NCI-H2196 treated with DMSO at 0.1 percent for 48 hours (cell line): Measurements from ENCODE around the gene SIPA1L3.

Source experiments
- DNase-seq: peaks from one replicate; lab custom pipeline; 2025; ENCODE audit not compliant: unreplicated experiment; lab: John Stamatoyannopoulos, UW

The SIPA1L3 gene

DNA sequence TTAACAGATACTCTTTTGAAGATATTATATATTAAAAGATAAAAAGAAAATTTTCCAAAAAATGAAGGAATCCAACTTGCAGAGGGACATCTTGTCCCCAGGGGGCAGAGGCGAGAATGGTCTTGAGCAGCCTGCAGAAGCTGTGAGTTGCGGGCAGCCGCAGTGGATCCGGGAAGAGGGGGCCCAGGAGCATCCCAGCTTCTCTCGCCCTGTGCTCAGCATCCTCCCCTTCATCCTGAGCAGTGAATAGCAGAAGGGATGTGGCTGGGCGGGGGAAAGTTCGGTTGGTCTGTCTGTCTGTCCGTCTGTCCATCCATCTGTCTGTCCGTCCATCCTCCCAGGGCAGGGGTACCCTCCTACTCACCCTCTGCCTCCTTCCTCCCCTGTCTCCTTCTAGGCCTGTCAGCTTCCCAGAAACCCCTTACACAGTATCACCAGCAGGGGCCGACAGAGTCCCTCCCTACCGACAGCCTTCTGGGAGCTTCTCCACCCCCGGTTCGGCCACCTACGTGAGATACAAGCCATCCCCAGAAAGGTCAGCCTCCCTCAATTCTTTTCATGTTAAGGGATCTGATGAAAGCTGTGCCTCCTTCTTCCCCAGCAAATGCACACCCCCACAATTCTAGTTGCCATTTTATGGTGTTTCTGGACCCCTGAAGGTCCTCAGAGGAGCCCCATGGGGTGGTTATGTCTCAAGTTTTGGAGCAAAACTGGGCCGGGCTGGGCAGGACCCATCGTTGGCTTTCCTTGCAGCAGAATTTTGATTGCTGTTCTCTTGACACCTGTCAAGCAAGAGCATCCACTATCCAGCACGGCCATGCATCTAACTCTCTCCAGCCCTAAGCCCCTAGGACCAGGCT, 235.4 kb downstream of the SIPA1L3 start:
- DNase-seq, result peak; percentile 48

DNA sequence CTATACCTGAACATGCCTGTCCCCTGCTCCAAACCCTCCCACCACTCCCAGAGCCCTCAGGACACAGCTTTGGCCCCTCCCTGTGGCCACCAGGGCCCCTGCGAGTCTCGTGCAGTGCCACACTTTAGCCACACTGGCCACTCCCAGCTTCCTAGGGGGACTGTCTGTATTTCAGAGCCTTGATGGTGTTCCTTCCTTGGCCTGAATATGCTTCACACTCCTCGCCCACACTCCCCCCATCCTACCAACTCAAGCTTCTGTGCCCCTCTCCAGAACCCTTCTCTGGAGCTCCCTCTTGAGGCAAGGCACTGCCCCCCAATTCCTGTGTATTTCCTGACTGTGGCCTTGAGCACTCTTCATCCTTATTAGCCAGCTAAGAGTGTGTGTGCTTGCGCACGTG, 236.8 kb downstream of the SIPA1L3 start:
- no peak for DNase-seq

DNA sequence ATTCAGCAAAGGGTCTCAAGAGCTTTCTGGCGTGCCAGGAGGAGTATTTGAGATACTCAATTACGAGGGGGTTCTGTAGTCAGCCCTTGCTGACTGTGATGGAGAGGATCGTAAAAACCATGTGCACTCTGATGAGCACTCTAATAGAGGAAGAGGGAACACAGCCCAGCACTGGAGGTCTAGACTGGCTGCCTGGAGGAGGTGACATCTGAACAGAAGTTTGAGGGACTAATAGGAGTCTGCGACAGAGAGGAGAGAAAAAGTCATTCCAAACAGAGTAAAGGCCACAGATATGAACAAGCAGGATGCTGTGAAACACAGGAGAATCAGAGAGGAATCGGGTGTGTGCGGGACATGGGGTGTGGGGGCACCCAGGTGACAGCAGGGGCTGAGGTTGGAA, 237.7 kb downstream of the SIPA1L3 start:
- no peak for DNase-seq

DNA sequence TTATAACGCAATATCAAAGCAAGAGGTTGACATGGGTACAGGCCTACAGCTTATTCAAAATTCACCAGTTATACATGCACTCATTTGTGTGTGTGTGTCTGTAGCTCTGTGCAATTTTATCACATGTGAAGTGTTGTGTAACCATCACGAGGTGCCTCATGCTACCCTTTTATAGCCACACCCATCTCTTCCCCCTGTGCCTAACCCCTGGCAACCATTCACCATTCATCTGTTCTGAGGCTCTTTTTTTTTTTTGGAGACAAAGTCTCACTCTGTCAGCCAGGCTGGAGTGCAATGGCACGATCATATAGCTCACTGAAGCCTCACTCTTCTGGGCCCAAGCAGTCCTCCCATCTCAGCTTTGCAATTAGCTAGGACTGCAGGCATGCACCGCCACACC, 238.6 kb downstream of the SIPA1L3 start:
- DNase-seq, result no peak

DNA sequence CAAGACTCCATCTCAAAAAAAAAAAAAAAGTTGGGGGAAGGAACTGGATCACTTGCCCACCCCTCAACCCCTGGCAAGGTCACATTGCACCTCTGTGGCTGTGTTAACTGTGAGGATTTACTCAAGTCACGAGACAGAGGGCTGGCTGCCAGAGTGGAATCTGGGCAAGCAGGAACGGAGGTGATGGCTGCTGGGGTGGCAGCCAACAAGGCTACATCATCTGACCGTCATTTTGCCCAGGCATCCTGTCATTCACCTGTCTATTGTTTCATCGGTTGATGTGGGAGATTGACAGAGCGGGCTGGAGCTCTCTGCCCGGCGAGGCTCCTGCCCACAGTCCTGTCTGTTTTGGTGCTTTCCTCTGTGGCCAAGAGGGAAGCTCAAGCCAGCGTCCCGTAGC, 241.3 kb downstream of the SIPA1L3 start:
- no peak for DNase-seq

DNA sequence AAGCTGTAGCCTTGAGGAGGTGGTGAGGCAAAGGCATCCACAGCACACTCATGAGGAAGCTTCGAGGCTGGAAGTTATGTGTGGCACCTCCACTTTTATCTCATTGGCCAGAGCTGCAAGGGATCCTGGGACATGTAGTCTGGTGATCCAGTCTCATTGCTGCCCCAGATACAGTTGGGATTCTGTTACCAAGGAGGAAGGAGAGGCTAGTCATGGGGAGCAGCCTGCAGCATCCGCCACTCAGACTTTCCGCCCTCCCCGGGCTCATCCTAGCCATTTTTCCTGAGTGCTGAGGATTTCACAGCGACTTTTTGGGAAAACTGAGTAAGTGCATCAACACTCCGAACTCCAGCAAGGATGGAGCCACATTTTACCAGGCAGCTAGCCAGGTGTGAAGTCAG, 242.7 kb downstream of the SIPA1L3 start:
- DNase-seq, result no peak

DNA sequence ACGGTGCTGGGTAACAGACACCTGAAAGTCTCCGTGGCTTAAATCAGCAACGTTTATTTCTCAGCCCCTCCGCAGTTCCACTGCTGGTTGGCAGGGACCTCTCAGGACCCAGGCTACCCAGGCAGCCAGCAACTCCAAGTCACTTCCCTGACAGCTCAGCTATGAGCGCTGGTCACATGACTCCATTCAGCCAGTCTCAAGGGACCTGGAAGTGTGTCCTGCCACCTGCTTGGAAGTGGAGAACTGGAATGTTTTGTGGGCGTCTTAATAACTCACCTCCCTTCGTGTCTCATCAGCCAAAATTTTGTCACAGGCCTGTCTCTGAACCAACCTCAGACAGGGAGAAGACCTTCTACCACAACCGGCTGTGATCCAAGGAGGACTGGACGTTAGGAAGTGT, 244.2 kb downstream of the SIPA1L3 start:
- DNase-seq, result no peak

DNA sequence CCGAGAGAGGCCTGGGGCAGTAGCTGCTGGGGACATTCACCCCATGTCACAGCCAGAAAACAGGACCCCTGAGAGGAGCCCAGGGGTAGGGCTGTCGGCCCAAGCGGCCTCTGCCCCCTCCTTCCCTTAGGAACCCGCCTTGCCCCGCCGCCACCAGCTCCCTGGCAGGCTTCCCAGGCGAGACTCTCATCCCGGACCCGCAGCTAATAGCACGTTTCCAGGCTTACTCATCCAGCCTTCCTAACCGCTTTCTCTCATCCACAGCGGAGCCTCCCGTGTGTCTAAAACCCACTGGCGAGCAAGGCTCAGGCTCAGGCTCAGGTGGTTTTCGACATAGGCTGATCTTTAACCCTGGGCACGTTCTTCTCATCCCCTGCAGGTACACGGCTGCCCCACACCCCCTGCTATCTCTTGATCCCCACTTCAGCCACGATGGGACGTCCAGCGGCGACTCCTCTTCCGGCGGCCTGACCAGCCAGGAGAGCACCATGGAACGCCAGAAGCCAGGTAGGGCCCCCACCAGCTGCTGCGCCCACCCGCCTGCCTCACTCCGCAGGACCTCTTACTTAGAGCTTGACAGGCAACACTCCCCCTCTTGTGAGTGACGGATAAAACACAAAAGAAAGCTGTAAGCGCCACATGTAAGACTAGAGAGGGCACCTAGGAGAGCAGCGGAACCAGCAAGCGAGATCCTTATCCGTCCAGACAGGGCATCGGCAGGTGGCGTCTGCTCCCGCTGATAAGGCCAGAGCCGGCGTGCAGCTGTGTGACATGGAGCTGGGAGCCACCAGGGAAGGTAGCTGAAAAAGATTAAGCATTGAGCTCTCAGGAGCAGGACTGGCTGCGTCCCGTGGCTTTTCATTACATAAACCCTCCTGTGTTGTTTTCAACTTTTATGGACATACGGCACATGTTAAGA, 245.7 kb downstream of the SIPA1L3 start:
- DNase-seq, result no peak

DNA sequence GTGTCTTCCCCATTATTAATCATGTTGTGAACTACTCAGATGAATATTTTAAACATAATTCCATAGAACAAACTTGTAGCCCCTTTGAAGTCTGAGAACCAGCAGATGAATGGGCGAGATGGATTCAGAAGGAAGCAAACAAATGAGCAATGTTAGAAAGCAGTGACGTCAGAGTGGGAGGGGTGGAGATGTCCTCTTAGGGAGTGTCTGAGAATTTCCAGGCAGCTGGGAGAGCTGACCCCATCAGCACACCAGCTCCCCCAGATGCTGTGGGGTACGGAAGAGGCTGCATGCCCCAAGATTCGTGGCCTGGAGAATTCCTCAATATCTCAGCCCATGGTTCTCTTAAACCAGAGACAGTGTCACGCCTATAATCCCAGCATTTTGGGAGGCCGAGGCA, 248.4 kb downstream of the SIPA1L3 start:
- no peak for DNase-seq

DNA sequence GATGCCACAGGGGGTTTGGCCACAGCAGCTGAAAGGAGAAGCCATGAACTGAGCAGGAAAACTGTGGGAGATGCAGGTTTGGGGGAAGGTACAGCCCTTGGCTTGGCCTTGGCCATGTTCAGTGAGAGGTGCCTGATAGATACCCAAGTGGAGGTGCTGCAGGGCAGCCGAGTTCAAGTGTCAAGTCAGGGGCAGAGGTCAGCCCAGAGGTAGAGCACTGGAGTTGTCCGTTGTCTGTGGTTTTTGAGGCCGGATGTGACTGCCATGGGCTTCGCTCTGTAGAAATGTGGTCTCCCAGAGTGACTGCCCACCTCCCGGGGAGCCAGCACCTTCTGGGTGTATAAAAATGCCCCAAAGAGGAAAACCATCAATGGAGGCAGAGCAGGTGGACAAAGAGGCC, 251.7 kb downstream of the SIPA1L3 start:
- no peak for DNase-seq

DNA sequence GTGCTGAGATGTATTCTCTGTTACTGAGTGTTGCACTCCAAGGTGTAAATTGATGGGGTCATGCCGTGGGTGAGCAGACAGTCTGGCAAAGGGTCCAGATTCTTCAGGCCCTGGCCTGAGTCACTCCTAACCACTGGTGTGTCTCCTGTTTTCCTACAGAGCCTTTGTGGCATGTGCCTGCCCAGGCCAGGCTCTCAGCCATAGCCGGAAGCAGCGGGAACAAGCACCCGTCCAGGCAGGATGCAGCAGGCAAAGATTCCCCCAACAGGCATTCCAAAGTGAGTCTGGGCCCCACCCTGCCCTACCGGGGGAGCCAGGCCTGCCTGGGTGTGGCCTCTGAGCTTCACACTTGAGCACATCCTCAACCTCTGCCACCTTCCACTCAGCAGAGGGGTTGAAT, 255.1 kb downstream of the SIPA1L3 start:
- no peak for DNase-seq

DNA sequence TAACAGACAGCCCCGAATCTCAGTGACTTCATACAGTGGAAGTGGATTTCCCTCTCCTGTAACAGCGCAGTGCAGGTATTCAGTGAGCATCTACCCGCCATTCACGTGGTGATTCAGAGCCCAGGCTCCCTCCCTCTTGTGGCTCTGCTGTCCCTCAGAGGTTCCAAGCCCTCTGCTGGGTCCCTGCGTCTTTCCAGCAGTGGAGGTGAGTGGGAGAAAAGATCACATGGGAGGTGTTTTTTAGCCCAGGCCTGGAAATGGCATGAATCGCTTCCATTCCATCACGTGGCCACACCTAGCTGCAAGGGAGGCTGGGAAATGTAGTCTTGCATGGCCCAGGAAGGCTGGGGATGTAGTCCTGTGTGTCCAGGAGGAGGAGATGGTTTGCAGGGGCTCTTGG, 255.6 kb downstream of the SIPA1L3 start:
- DNase-seq, result no peak

DNA sequence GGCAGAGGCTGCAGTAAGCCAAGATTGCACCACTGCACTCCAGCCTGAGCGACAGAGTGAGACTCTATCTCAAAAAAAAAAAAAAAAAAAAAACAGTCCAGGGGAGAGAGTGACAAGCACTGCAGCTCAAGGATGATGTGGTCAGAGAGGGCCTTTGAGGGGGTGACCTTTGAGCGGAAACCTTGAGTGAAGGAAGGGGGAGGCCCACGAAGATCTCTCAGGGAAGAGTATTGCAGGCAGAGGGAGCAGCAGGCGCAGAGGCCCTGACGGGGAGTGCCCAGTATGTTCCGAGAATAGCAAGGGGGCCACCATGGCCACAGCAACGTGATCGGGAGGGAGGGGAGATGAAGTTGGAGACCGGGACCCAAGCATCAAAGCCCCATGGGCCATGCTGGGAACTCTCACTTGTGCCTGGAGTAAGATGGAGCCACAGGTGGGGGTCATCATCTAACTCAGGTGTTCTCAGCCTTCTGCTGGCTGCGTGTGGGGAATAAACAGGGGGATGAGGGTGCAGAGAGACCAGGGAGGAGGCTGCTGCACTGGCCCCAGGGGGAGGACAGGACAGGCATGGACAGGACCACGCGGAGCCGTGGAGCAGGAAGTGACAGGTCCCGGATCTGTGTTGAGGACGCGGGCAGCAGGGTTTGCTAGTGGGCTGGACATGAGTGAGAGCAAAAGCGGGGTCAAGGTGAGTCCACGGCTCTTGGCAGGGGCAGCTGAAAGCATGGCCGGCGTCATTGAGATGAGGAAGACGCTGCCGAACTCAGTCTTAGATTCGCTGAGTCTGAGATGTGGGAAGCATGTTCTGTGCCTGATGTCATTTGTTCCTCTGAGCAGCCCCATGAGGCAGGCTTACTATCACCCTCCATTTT, 256.6 kb downstream of the SIPA1L3 start:
- no peak for DNase-seq

DNA sequence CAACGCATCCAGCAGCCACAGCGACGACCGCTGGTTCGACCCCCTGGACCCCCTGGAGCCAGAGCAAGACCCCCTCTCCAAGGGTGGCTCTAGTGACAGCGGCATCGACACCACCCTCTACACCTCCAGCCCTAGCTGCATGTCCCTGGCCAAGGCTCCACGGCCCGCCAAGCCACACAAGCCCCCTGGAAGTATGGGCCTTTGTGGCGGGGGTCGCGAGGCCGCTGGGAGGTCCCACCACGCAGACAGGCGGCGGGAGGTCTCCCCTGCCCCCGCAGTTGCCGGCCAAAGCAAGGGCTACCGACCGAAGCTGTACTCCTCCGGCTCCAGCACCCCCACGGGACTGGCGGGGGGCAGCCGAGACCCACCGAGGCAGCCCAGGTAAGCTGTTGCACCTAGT, 257.5 kb downstream of the SIPA1L3 start:
- DNase-seq, result no peak

DNA sequence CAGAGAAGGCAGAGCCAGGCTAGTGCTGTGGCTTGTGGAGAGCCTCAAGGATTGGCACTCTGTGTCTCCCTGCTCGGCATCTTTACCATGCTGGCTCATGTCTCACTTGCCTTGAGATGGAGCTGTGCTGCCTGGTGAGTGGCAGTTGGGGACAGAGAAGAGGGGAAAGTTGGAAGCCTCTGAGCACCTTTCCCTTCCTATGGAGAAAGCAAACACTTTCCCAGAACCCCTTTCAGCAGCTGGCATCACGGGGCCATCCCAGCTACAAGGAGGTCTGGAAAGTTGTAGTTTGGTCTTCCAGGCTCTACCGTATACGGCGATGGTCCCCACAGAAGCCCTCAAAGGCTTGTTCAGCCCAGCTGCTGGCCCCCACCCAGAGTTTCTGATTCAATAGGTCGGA, 258.3 kb downstream of the SIPA1L3 start:
- no peak for DNase-seq

DNA sequence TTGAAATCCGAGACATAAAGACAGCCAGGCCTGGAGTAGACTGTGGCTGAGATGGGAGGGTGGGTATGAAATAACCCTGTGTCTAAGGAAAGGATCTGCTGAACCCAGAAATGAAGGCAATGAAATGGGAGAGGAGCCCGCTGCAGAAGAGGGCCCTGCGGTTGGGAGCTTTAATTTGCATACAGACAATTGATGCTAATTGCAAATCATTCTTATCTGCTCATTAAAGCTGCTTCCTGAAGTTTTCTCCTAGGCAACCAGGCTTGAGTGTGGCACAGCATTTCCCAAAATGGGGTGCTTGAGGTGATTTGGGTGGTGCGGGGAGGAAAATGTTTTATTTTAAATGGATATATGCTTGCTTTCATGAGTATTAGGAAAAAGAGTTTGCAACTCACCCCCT, 261.6 kb downstream of the SIPA1L3 start:
- no peak for DNase-seq

DNA sequence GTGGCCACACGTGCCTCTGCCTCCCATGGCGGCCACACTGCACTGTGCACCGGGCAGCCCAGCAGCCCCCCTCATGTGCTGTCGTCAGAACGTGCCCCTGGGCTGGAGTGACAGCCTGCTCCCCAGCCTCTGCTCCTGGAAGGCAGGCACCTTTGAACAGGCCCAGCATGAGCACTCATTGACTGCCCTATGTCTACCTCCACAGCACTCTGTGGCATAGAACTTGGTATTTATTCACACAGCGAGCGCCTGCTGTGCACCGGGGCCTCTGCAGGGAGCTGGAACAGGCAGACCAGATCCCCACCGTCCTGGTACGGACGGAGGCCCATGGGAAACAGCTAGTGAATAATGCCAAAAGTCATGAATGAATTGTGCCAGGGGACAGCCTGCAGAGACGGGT, 263.3 kb downstream of the SIPA1L3 start:
- no peak for DNase-seq

DNA sequence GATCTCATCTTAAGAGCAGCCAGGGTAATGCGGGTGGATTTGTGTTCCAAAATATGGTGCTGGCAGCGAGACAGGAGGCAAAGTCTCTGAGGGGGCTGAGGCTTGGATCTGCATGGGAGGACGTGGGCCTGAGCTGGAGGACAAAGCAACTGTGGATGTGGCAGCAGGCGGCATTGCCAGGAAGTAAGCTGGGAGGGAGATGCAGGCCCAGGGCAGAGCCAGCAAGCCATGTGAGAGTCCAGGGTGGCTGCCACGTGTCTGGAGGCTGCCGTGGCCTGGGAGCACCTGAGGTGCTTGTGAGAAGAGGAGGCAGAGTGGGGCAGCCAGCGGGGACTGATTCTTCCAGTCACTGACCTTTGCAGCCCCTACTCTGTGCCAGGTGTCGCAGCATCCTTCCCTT, 265.0 kb downstream of the SIPA1L3 start:
- DNase-seq, result no peak

DNA sequence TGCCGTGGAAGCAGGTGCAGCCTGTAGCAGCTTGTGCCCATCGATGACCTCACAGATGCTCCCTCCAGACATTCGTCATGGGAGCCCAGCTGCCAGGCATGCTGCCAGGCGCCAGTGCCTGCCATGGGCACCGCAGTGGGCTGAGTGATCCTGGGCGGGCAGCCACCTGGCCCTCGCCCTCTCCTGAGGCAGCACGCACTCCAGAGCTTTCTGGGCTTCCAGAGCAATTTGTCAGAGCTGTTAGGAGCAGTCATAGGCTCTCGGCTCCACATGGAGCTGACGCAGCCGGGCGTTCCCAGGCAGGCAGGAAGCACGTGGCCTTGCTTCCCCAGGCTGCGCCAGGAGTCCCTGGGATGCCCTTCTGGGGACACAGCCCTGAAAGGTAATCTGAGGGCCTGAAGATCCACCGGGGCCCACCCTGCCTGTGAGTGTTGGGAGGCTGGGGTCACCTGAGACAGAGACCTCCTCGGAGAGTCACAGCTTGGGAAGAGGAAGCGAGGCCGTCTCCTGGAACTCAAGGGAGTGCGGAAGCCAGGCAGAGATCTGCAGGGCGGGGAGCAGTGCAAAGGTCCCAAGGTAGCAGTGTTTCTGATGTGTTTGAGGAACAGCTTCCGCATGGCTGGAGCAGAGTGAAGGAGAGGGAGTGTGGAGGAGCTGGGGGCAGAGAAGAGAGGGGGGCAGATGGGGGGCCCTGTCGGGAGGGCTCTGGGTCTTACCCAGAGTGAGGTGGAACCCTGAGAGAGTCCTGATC, 266.5 kb downstream of the SIPA1L3 start:
- DNase-seq, result peak; percentile 96

DNA sequence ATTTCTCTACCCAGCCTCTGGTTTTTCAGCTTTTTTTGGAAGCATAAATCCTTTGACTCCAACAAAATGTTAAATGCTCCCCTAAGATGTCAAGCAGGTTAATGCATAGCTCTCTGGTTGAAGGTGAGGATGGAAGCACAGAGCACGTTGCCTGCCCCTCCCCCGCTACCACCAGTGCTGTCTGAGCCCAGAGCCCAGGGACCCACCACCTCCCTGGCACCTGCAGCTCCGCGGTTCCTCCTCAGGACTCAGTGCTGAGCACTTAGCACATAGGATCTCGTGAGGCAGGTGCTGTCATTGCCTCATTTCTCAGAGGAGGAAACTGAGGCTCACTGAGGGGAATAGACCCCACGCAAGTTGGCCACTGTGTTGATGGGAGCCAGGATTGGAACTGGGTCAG, 268.4 kb downstream of the SIPA1L3 start:
- DNase-seq, result no peak

DNA sequence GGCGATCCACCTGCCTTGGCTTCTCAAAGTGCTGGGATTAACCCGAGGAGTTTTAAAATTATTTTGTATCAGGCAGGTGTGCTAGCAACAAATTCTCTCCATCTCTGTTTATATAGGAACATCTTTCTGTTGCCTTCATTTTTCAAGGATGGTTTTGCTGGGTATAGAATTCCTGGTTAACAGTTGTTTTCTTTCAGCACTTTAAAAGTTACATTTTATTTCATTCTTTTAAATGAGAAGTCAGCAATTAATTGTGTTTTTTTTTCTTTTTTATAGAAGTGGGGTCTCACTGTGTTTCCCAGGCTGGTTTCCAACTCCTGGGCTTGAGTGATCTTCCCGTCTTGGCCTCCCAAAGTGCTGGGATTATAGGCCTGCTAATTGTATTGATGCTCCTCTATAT, 273.1 kb downstream of the SIPA1L3 start:
- no peak for DNase-seq
